Panc1 (cell line): ENCODE results near the gene PRF1. TPM values are rescaled to one million over a fixed set of nuclear protein-coding genes. Genes with fewer than 3 reads are reported as not detected.

Experiments
- ATAC-seq: fragments of 200-7000 bp; cut with Tn5 transposase; 2 replicates; pipeline ENCODE4 v1.9.1; 2020; ENCODE audit warnings: mild to moderate bottlenecking, moderate library complexity
- BruUV-seq: library from RNA; stranded (reverse); fragments of 400-500 nt; replicated peaks from 2 replicates; lab custom pipeline; 2021; lab: Mats Ljungman, UMichigan
- CTCF ChIA-PET: fragments of 300-600 bp; sonication (Branson Sonifier 250); formaldehyde crosslinking; loops from one replicate; lab custom pipeline; 2022; ENCODE audit warnings: antibody characterized with exemption; lab: Charles Lee
- POLR2A ChIA-PET: fragments of 300-600 bp; sonication (Branson Sonifier 250); formaldehyde crosslinking; loops from one replicate; lab custom pipeline; 2022; ENCODE audit warnings: antibody characterized with exemption; lab: Charles Lee
- DNase-seq: peaks from one replicate; pipeline ENCODE4 v3.0.0-alpha.2; 2010; ENCODE audit warnings: low read depth, low spot score
- H3K27ac ChIP-seq: 2 replicates; pipeline ENCODE4 v1.5.1; 2011; ENCODE audit warnings: mild to moderate bottlenecking, low read length, inconsistent platforms
- H3K27me3 ChIP-seq: fragments of 200-500 bp; sonication (Bioruptor generic); 2 replicates; pipeline ENCODE4 v1.6.0; 2014; ENCODE audit warnings: low read length, inconsistent platforms; ENCODE audit not compliant: control insufficient read depth, insufficient read depth
- H3K36me3 ChIP-seq: fragments of 200-500 bp; sonication (Bioruptor generic); 2 replicates; pipeline ENCODE4 v1.5.1; 2014; ENCODE audit warnings: inconsistent platforms, mild to moderate bottlenecking, low read length, moderate library complexity; ENCODE audit not compliant: control insufficient read depth, insufficient read depth
- H3K4me1 ChIP-seq: 2 replicates; pipeline ENCODE4 v1.5.1; 2011; ENCODE audit warnings: inconsistent platforms, mild to moderate bottlenecking, low read length, moderate library complexity; ENCODE audit not compliant: control insufficient read depth, insufficient read depth
- H3K4me3 ChIP-seq, 2 experiments: 2 replicates each; pipeline ENCODE4 v1.5.1; 2011 to 2012; ENCODE audit warnings: low read depth in 2 of 2, low read length in 2 of 2, mild to moderate bottlenecking in 2 of 2, inconsistent platforms in 1 of 2, moderate library complexity in 1 of 2
- H3K9me3 ChIP-seq: fragments of 200-500 bp; sonication (Bioruptor generic); 2 replicates; pipeline ENCODE4 v1.5.1; 2014; ENCODE audit warnings: low read depth, mild to moderate bottlenecking, inconsistent platforms, low read length, moderate library complexity; ENCODE audit not compliant: control insufficient read depth, insufficient read depth
- CTCF ChIP-seq: fragments of 450-650 bp; IDR thresholded peaks from 2 replicates; pipeline ENCODE4 v1.5.1; 2017; ENCODE audit warnings: mild to moderate bottlenecking
- POLR2AphosphoS5 ChIP-seq: IDR thresholded peaks from 2 replicates; pipeline ENCODE4 v1.6.1; 2012; ENCODE audit warnings: mild to moderate bottlenecking, low read depth, low read length, moderate library complexity
- REST ChIP-seq, 2 experiments: IDR thresholded peaks; 2 replicates each; pipeline ENCODE4 v1.6.1; 2011 to 2012; ENCODE audit warnings: low read depth in 2 of 2, control low read depth in 1 of 2, low read length in 1 of 2, mild to moderate bottlenecking in 1 of 2, moderate library complexity in 1 of 2; ENCODE audit not compliant: insufficient read depth in 1 of 2
- SIN3A ChIP-seq: IDR thresholded peaks from 2 replicates; pipeline ENCODE4 v1.6.1; 2012; ENCODE audit warnings: low read depth, mild to moderate bottlenecking, low read length, moderate library complexity, borderline replicate concordance; ENCODE audit not compliant: insufficient read depth
- TCF7L2 ChIP-seq: IDR thresholded peaks from 2 replicates; pipeline ENCODE4 v1.6.1; 2011; ENCODE audit warnings: mild to moderate bottlenecking, low read depth, low read length, inconsistent platforms
- in situ Hi-C: cut with HindIII; loops from 2 replicates; pipeline ENCODE4 v1.10.0; 2016; ENCODE audit warnings: low sequenced_read_pairs, low pct_unique_long_range_greater_than_20kb
- intact Hi-C: fragments of 100-400 bp; cut with micrococcal nuclease; formaldehyde crosslinking; loops from one replicate; pipeline ENCODE4 v1.10.0; 2022; ENCODE audit not compliant: unreplicated experiment
- total RNA-seq: library from RNA; stranded (reverse); gene quantifications from one replicate; pipeline ENCODE4 v1.2.1, GENCODE V29; 2021; ENCODE audit not compliant: unreplicated experiment

Gene PRF1
- total RNA-seq, 1 experiment from 2014 or later, result not detected

- no peak for TF ChIP-seq TCF7L2
- TF ChIP-seq SIN3A, result no peak
- no peak for TF ChIP-seq CTCF
- no peak for TF ChIP-seq REST (IDR thresholded peaks at IDR 0.05; ENCODE audit: insufficient read depth in 1 of 2, low read depth in 2 of 2, low read length in 1 of 2)
- TF ChIP-seq POLR2AphosphoS5, result no peak
- H3K4me1 ChIP-seq, result no peaks in the 10 kb centered on the region
- CTCF ChIA-PET, result interaction anchor here (0.6 kb wide), 1 partner anchor 56 kb away, joined by 4 read pairs; no protein-coding TSS in a partner anchor
Measured at GRCh38 chr10:70571636-70572439, 30.7 kb downstream of the PRF1 start.

GRCh38 chr10:70571236-70571635 lies 31.3 kb downstream of the PRF1 start:
- ATAC-seq (no peak), DNase-seq (no peak)
- no peaks in the 10 kb centered on the region for H3K27me3 ChIP-seq
- no peak overlapping the region for H3K27ac ChIP-seq
- H3K4me1 ChIP-seq, result no peaks in the 10 kb centered on the region
- ChIA-PET CTCF (no interaction called here), POLR2A (no interaction called here)
- H3K4me3 ChIP-seq, result no peak overlapping the region
- H3K9me3 ChIP-seq, result no peaks in the 10 kb centered on the region
- BruUV-seq, result no TSS peak
- no peaks in the 10 kb centered on the region for H3K36me3 ChIP-seq
- in situ Hi-C loops (no loop called here), intact Hi-C loops (no loop called here)
- TF ChIP-seq CTCF (no peak), SIN3A (no peak), REST (IDR thresholded peaks at IDR 0.05; ENCODE audit: insufficient read depth in 1 of 2, low read depth in 2 of 2, low read length in 1 of 2) (no peak), POLR2AphosphoS5 (no peak), TCF7L2 (no peak)

More at GRCh38 chr10:70571636-70572439, 30.7 kb downstream of the PRF1 start:
- Histone ChIP-seq H3K4me3 (no peak overlapping the region), H3K36me3 (no peaks in the 10 kb centered on the region), H3K9me3 (no peaks in the 10 kb centered on the region), H3K27ac (no peak overlapping the region), H3K27me3 (no peaks in the 10 kb centered on the region)
- BruUV-seq, result no TSS peak
- in situ Hi-C loops (no loop called here), intact Hi-C loops (no loop called here)
- ATAC-seq (no peak), DNase-seq (no peak)
- POLR2A ChIA-PET, result no interaction called here
